Dendritic cell treated with granulocyte-macrophage colony-stimulating factor and Interleukin-4, amounts not matched to agents 40 ng/mL and 50 ng/mL, for 4 days (primary cell): Measurements from ENCODE around the gene SNX14.

Experiments used
- H3K27ac Mint-ChIP-seq: one replicate; pipeline ENCODE4 v1.8.0; 2022; ENCODE audit warnings: mild to moderate bottlenecking, mixed read lengths
- H3K27me3 Mint-ChIP-seq: one replicate; pipeline ENCODE4 v1.8.0; 2022; ENCODE audit warnings: mild to moderate bottlenecking, mixed read lengths
- H3K36me3 Mint-ChIP-seq: one replicate; pipeline ENCODE4 v1.8.0; 2022; ENCODE audit warnings: low read depth, mixed read lengths
- H3K4me1 Mint-ChIP-seq: one replicate; pipeline ENCODE4 v1.8.0; 2022; ENCODE audit warnings: low read depth, mixed read lengths
- H3K4me3 Mint-ChIP-seq: one replicate; pipeline ENCODE4 v1.8.0; 2022; ENCODE audit warnings: mild to moderate bottlenecking, moderate library complexity, mixed read lengths
- H3K9me3 Mint-ChIP-seq: one replicate; pipeline ENCODE4 v1.8.0; 2022; ENCODE audit warnings: mixed read lengths
- intact Hi-C: fragments of 100-400 bp; cut with micrococcal nuclease; formaldehyde crosslinking; loops from one replicate; pipeline ENCODE4 v1.15.0; 2022

The SNX14 gene

GRCh38 chr6:85506441-85507093, 87.1 kb downstream of the SNX14 start:
- H3K27me3 Mint-ChIP-seq: no peaks in the 10 kb centered on the region
- intact Hi-C loops: no loop called here
- no peak overlapping the region for H3K27ac Mint-ChIP-seq
- H3K4me1 Mint-ChIP-seq: no peaks in the 10 kb centered on the region
- H3K9me3 Mint-ChIP-seq: no peaks in the 10 kb centered on the region
- H3K4me3 Mint-ChIP-seq: no peak overlapping the region
- H3K36me3 Mint-ChIP-seq: peaks cover 39% of the 10 kb centered on the region

GRCh38 chr6:85498596-85499258, 94.9 kb downstream of the SNX14 start:
- Mint-ChIP-seq H3K27ac (no peak overlapping the region), H3K36me3 (peaks cover 31% of the 10 kb centered on the region), H3K27me3 (no peaks in the 10 kb centered on the region), H3K4me3 (no peak overlapping the region), H3K9me3 (peaks cover 29% of the 10 kb centered on the region), H3K4me1 (no peaks in the 10 kb centered on the region)
- intact Hi-C loops: no loop called here

GRCh38 chr6:85496856-85497255, 96.8 kb downstream of the SNX14 start:
- Mint-ChIP-seq H3K27ac (no peak overlapping the region), H3K4me3 (no peak overlapping the region), H3K9me3 (peaks cover 29% of the 10 kb centered on the region), H3K36me3 (peaks cover 22% of the 10 kb centered on the region), H3K4me1 (no peaks in the 10 kb centered on the region), H3K27me3 (no peaks in the 10 kb centered on the region)
- intact Hi-C loops: no loop called here

GRCh38 chr6:85496009-85496579, 97.6 kb downstream of the SNX14 start:
- intact Hi-C loops: no loop called here
- Mint-ChIP-seq H3K27me3 (no peaks in the 10 kb centered on the region), H3K4me3 (no peak overlapping the region), H3K27ac (no peak overlapping the region), H3K36me3 (peaks cover 22% of the 10 kb centered on the region), H3K4me1 (no peaks in the 10 kb centered on the region), H3K9me3 (peaks cover 29% of the 10 kb centered on the region)

- no peak overlapping the region for H3K27ac Mint-ChIP-seq
- intact Hi-C loops: no loop called here
- H3K4me3 Mint-ChIP-seq: no peak overlapping the region
- H3K4me1 Mint-ChIP-seq: no peaks in the 10 kb centered on the region
- peaks cover 16% of the 10 kb centered on the region for H3K36me3 Mint-ChIP-seq
- peaks cover 29% of the 10 kb centered on the region for H3K9me3 Mint-ChIP-seq
- peaks cover 3% of the 10 kb centered on the region for H3K27me3 Mint-ChIP-seq
These were observed 98.8 kb downstream of the SNX14 start for GRCh38 chr6:85494547-85495536.

- Mint-ChIP-seq H3K36me3 (peaks cover 15% of the 10 kb centered on the region), H3K9me3 (peaks cover 27% of the 10 kb centered on the region), H3K4me3 (no peak overlapping the region), H3K27ac (no peak overlapping the region), H3K27me3 (peaks cover 3% of the 10 kb centered on the region), H3K4me1 (no peaks in the 10 kb centered on the region)
- intact Hi-C loops: no loop called here
These were observed 100.3 kb downstream of the SNX14 start for GRCh38 chr6:85493389-85493788.

GRCh38 chr6:85490516-85491248, 103.0 kb downstream of the SNX14 start:
- Mint-ChIP-seq H3K27ac (no peak overlapping the region), H3K9me3 (no peaks in the 10 kb centered on the region), H3K36me3 (no peaks in the 10 kb centered on the region)

GRCh38 chr6:85484948-85485347, 108.7 kb downstream of the SNX14 start:
- no peaks in the 10 kb centered on the region for H3K4me1 Mint-ChIP-seq

More at GRCh38 chr6:85490516-85491248, 103.0 kb downstream of the SNX14 start:
- peaks cover 3% of the 10 kb centered on the region for H3K27me3 Mint-ChIP-seq
- no peaks in the 10 kb centered on the region for H3K4me1 Mint-ChIP-seq
- intact Hi-C loops: no loop called here
- no peak overlapping the region for H3K4me3 Mint-ChIP-seq

GRCh38 chr6:85483846-85484245, 109.8 kb downstream of the SNX14 start:
- intact Hi-C loops: loop anchor here (1.0 kb wide), 1 partner anchor 129 kb away; no protein-coding TSS in a partner anchor
- Mint-ChIP-seq H3K27ac (no peak overlapping the region), H3K4me3 (no peak overlapping the region), H3K4me1 (no peaks in the 10 kb centered on the region), H3K27me3 (peaks cover 7% of the 10 kb centered on the region), H3K36me3 (no peaks in the 10 kb centered on the region), H3K9me3 (no peaks in the 10 kb centered on the region)

More at GRCh38 chr6:85484948-85485347, 108.7 kb downstream of the SNX14 start:
- H3K9me3 Mint-ChIP-seq: no peaks in the 10 kb centered on the region
- H3K4me3 Mint-ChIP-seq: no peak overlapping the region
- no peaks in the 10 kb centered on the region for H3K36me3 Mint-ChIP-seq
- peaks cover 7% of the 10 kb centered on the region for H3K27me3 Mint-ChIP-seq
- intact Hi-C loops: no loop called here
- H3K27ac Mint-ChIP-seq: no peak overlapping the region

GRCh38 chr6:85482905-85483700, 110.6 kb downstream of the SNX14 start:
- H3K4me1 Mint-ChIP-seq: no peaks in the 10 kb centered on the region
- peaks cover 7% of the 10 kb centered on the region for H3K27me3 Mint-ChIP-seq
- H3K4me3 Mint-ChIP-seq: no peak overlapping the region
- intact Hi-C loops: loop anchor here (1.0 kb wide), 1 partner anchor 128 kb away; no protein-coding TSS in a partner anchor
- no peak overlapping the region for H3K27ac Mint-ChIP-seq
- no peaks in the 10 kb centered on the region for H3K9me3 Mint-ChIP-seq
- H3K36me3 Mint-ChIP-seq: no peaks in the 10 kb centered on the region

- H3K4me1 Mint-ChIP-seq: no peaks in the 10 kb centered on the region
- no peaks in the 10 kb centered on the region for H3K9me3 Mint-ChIP-seq
- H3K27ac Mint-ChIP-seq: no peak overlapping the region
- intact Hi-C loops: no loop called here
- H3K36me3 Mint-ChIP-seq: no peaks in the 10 kb centered on the region
- peaks cover 7% of the 10 kb centered on the region for H3K27me3 Mint-ChIP-seq
- H3K4me3 Mint-ChIP-seq: no peak overlapping the region
These were observed 111.3 kb downstream of the SNX14 start for GRCh38 chr6:85482206-85482904.

- intact Hi-C loops: no loop called here
- H3K27me3 Mint-ChIP-seq: peaks cover 10% of the 10 kb centered on the region
- no peaks in the 10 kb centered on the region for H3K4me1 Mint-ChIP-seq
- no peaks in the 10 kb centered on the region for H3K9me3 Mint-ChIP-seq
- no peaks in the 10 kb centered on the region for H3K36me3 Mint-ChIP-seq
- H3K4me3 Mint-ChIP-seq: no peak overlapping the region
- H3K27ac Mint-ChIP-seq: no peak overlapping the region
These were observed 114.5 kb downstream of the SNX14 start for GRCh38 chr6:85479208-85479607.
